ENCODE measurements around the gene PAWR. TPM values are rescaled to one million over a fixed set of nuclear protein-coding genes. Genes with fewer than 3 reads are reported as not detected.

PAWR gene
- total and polyA plus RNA-seq, 2 donors (not counting 3 experiments of a cell fraction or from before 2014, with no cell fraction given), result 18.3 to 154 TPM

GRCh38 chr12:79715308-79715707 lies 24.5 kb upstream of the PAWR start:
- TF ChIP-seq, protein P1, sequence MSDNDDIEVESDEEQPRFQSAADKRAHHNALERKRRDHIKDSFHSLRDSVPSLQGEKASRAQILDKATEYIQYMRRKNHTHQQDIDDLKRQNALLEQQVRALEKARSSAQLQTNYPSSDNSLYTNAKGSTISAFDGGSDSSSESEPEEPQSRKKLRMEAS (IDR thresholded peaks at IDR 0.05; ENCODE audit: insufficient read depth, insufficient read length), result no peak
- TF ChIP-seq CTCF (IDR thresholded peaks at IDR 0.05; ENCODE audit: extremely low read depth in 1 of 2, insufficient read depth in 1 of 2, low read depth in 1 of 2, low read length in 2 of 2) (no peak), POLR2AphosphoS5 (IDR thresholded peaks at IDR 0.05; ENCODE audit: insufficient read depth, low read depth, low read length) (no peak), GATA2 (IDR thresholded peaks at IDR 0.05; ENCODE audit: insufficient read depth, insufficient read length, low read depth, low read length) (no peak), FOS (IDR thresholded peaks at IDR 0.05; ENCODE audit: borderline replicate concordance, insufficient read depth, low read length) (no peak), JUN (IDR thresholded peaks at IDR 0.05; ENCODE audit: borderline replicate concordance, insufficient read depth, insufficient read length, low read depth) (no peak), POLR2A (IDR thresholded peaks at IDR 0.05; ENCODE audit: low read depth, low read length) (no peak), EZH2 (IDR thresholded peaks at IDR 0.05; ENCODE audit: borderline replicate concordance, low read depth, low read length, severe bottlenecking) (no peak), MYC (IDR thresholded peaks at IDR 0.05; ENCODE audit: low read depth, low read length) (no peak)
- H3K79me2 ChIP-seq (ENCODE audit: control insufficient read depth, insufficient read depth, low read length), result no peaks in the 10 kb centered on the region
- dilution Hi-C loops (cut with MboI; ENCODE audit: extremely low pct_ligation_motif_present, low sequenced_read_pairs), result no loop called here
- H3K4me1 ChIP-seq (ENCODE audit: control insufficient read depth, extremely low read depth, insufficient read depth, low read length), result no peaks in the 10 kb centered on the region
- no peaks in the 10 kb centered on the region for H3K36me3 ChIP-seq (ENCODE audit: control insufficient read depth in 2 of 2, extremely low read depth in 1 of 2, insufficient read depth in 2 of 2, low read length in 2 of 2)
- H3K9me1 ChIP-seq (replicated peaks; ENCODE audit: control insufficient read depth, extremely low read depth, insufficient read depth, low read length), result no peaks in the 10 kb centered on the region
- no peak overlapping the region for H2AFZ ChIP-seq (ENCODE audit: low read depth, low read length)
- BruUV-seq (replicated peaks), result no TSS peak
- POLR2A ChIA-PET, result no interaction called here
- H3K4me2 ChIP-seq (ENCODE audit: insufficient read depth, low read length), result no peak overlapping the region
- no peak overlapping the region for H3K9ac ChIP-seq (replicated peaks; ENCODE audit: extremely low read depth, insufficient read depth, low read length)
- no peaks in the 10 kb centered on the region for H3K27me3 ChIP-seq (ENCODE audit: control insufficient read depth in 2 of 2, insufficient read depth in 2 of 2, low read length in 2 of 2)
- H3K9me3 ChIP-seq (replicated peaks; ENCODE audit: control insufficient read depth, insufficient read depth, low read length), result no peaks in the 10 kb centered on the region
- no peaks in the 10 kb centered on the region for H4K20me1 ChIP-seq (replicated peaks; ENCODE audit: control insufficient read depth, extremely low read depth, insufficient read depth, low read length)
- DNase-seq (ENCODE audit: low read depth, low spot score) (no peak), FAIRE-seq (no peak)
- CTCF ChIA-PET, result no interaction called here
- H3K27ac ChIP-seq (ENCODE audit: insufficient read depth, low read depth, low read length), result no peak overlapping the region
- intact Hi-C loops (cut with micrococcal nuclease), result no loop called here
- no peak overlapping the region for H3K4me3 ChIP-seq (replicated peaks in 1 of 3; ENCODE audit: insufficient read depth in 1 of 3, low read depth in 1 of 3, low read length in 3 of 3)

Data from endothelial cell of umbilical vein (primary cell).